Fibroblast of the aortic adventitia (primary cell): ENCODE results near the gene RNF126. TPM values are rescaled to one million over a fixed set of nuclear protein-coding genes. Genes with fewer than 3 reads are reported as not detected.
A peak's percentile ranks its signal among the peaks of the same experiment; 100 is the strongest.
"Not testable (repeated sequence)": the region's sequence is repeated elsewhere in the genome, so short reads cannot be mapped to it uniquely, and the experiment has no call there.

Source experiments
- DNase-seq: peaks from one replicate; pipeline ENCODE4 v3.0.0-alpha.2; 2010; ENCODE audit warnings: low read depth
- H3K4me3 ChIP-seq: 2 replicates; pipeline ENCODE4 v1.5.1; 2011; ENCODE audit warnings: low read depth, mild to moderate bottlenecking, control low read depth, low read length, moderate library complexity
- CTCF ChIP-seq: IDR thresholded peaks from 2 replicates; pipeline ENCODE4 v1.5.1; 2011; ENCODE audit warnings: mild to moderate bottlenecking, low read length, control low read depth, inconsistent platforms; ENCODE audit not compliant: insufficient read depth
- total RNA-seq: library from RNA; depleted of rRNA; stranded (reverse); fragments of >200 nt; gene quantifications from 2 replicates; pipeline ENCODE4 v1.2.3, GENCODE V29; 2012; ENCODE audit warnings: low replicate concordance

RNF126 gene
- total RNA-seq, 1 donor = 28.9 TPM

DNA sequence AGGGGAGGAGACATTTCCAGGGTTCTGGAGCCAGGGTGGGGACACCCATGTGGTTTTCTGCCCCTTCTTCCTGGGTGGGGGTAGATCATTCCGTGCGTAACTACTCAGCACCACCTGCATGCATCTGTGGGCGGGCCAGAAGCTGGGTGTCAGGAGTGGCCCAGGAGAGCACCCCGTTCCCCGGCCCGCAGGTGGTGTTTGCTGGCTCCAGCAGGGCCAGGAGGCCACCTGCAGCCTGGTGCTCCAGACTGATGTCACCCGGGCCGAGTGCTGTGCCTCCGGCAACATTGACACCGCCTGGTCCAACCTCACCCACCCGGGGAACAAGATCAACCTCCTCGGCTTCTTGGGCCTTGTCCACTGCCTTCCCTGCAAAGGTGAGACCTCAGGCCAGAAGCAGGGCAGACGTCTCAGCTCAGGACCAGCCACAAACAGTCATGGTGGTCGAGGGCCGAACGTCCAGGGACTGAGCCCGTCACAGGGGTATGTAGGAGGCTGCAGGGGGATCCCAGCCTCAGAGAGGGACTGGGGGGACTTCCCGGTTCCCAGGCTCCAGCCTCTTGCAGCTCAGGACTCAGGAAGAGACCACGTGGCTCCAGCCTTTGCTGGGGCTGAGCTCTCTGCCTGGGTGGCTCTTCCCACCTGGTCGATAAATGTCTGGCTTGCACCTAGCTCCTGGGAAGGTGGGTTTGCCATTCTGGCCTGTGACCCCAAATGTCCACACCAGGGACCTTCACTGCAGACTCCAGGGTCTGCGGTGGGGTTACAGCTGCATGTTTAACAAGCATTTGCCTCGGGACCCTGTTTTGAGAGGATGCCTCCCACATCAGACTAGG, 14.8 kb upstream of the RNF126 start:
- TF ChIP-seq CTCF = no peak
- H3K4me3 ChIP-seq = peak overlapping the region; percentile 81
- peak; percentile 22 for DNase-seq

DNA sequence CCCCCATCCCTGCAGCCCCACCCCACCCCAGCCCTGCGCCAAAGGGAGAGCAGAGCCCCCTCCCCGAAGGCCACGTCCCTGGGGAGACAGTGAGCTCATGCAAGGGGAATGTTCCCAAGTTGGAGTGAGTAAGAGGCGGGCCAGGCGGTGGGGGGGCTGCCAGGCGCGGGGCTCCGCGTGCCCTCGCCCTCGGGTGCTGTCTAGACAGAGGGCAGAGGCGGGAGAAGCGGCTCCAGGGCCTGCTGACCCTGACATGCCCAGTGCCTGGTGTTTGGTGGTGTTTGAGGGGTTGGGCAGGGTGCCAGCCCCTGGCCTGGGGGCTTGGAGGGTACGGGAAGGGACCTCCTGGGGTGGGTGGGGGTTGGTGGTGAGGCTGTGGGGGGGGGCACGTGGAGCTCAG, 14.2 kb upstream of the RNF126 start:
- TF ChIP-seq CTCF = no peak
- peak; percentile 81 for DNase-seq

DNA sequence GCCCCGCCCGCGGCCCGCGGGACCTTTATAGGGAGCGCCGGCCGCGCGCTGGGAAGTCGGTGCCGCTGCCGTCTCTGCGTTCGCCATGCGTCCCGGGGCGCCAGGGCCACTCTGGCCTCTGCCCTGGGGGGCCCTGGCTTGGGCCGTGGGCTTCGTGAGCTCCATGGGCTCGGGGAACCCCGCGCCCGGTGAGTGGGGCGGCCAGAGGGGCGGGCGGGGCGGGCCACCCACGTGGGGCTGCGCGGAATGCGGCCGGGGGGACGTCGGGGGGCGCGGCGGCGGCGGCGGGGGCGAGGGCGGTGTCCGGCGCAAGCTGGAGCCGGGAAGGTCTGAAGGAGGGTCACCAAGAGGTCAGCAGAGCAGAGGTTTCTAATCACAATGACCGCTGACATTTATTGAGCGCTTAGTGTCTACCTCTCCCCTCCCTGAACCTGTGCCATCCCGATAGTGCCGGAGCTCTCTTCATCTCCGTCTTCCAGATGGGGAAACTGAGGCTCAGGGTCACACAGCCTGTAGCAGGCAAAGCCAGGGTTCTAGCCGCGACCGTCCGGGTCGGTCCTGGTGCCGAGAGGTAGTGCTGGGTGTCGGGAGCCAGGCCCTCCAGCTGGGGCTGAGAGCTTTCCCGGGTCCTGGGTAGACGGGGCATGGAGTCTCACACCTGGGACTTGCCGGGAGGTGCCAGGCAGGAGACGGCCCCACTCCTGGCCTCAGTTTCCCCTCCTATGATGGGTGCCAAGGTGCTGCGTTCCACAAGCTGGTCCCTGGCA, 13.5 kb upstream of the RNF126 start, which contains the start of gene FSTL3:
Gene FSTL3, plus strand, starts transcription at position 54 of the 767 bp plus-strand sequence. Its CDS starts 32 bp downstream, at position 86.
- peak; percentile 28 for DNase-seq
- H3K4me3 ChIP-seq = peak within 1 kb of the TSS; percentile 81
- no peak for TF ChIP-seq CTCF

More for the DNA sequence above, 14.2 kb upstream of the RNF126 start:
- H3K4me3 ChIP-seq = peak overlapping the region; percentile 81

- no peak for DNase-seq
- peak overlapping the region; percentile 54 for H3K4me3 ChIP-seq
- TF ChIP-seq CTCF = no peak
These were observed 13.0 kb upstream of the RNF126 start for GRCh38 chr19:676007-676338.

GRCh38 chr19:674282-675151, 11.5 kb upstream of the RNF126 start:
- no peak for DNase-seq
- TF ChIP-seq CTCF = no peak
- H3K4me3 ChIP-seq = no peak overlapping the region

DNA sequence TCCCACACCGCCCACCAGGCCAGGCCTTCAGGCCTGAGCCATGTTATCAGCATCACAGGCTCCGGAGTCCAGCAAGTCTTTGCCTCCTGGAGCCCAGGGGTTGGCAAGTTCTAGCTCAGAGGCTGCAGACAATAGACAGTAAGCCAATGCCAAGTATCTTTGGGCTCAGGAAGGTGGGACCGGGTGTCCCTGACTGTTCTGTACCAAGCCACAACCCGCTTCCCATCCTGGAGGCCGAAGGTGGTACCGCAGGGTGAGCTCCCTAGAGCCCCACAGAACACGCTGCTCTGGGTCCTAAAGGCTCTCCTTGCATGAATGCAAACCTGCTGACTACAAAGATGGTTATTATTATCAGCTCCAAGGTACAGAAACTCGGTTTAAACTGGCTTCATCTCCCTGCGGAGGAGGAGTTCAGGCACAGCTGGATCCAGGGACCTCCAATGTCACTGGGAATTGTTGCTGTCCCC, 7.6 kb upstream of the RNF126 start:
- DNase-seq = no peak
- peak; percentile 23 for TF ChIP-seq CTCF
- H3K4me3 ChIP-seq = no peak overlapping the region

- peak; percentile 62 for DNase-seq
These were observed 5.8 kb upstream of the RNF126 start for GRCh38 chr19:668675-669434.

DNA sequence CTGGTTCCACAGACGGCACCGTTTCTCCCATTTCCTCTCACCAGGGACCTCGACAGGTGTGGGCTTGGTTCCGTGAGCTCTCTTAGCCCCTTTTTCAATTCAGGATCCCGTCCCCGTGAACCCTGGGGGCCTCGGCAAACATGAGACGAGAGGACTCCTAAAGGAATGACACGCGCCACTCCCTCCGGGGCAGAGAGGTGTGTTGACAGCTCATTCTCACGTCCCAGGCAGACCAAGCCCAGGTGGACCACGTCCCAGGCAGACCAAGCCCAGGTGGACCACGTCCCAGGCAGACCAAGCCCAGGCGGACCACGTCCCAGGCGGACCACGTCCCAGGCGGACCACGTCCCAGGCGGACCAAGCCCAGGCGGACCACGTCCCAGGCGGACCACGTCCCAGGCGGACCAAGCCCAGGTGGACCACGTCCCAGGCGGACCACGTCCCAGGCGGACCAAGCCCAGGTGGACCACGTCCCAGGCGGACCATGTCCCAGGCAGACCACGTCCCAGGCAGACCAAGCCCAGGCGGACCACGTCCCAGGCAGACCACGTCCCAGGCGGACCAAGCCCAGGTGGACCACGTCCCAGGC, 4.1 kb upstream of the RNF126 start:
- not testable (repeated sequence) for DNase-seq, H3K4me3 ChIP-seq

More at GRCh38 chr19:668675-669434, 5.8 kb upstream of the RNF126 start:
- not testable (repeated sequence) for H3K4me3 ChIP-seq
